ENCODE data around the gene TMPRSS12.
"Not testable (repeated sequence)": the region's sequence is repeated elsewhere in the genome, so short reads cannot be mapped to it uniquely, and the experiment has no call there.

The TMPRSS12 gene

GRCh38 chr12:50842637-50843493 lies at the start of gene TMPRSS12:
TSS of gene TMPRSS12 (plus strand) at chr12:50842926. CDS start at chr12:50842965, 39 bp downstream.
- DNase-seq: no peak

- no peak for DNase-seq
These were observed 42.8 kb upstream of the TMPRSS12 start for GRCh38 chr12:50799908-50800307.

- DNase-seq: no peak
These were observed 39.4 kb upstream of the TMPRSS12 start for GRCh38 chr12:50803230-50803875.

GRCh38 chr12:50806176-50806575 lies 36.5 kb upstream of the TMPRSS12 start:
- DNase-seq: no peak

GRCh38 chr12:50809131-50809530 lies 33.6 kb upstream of the TMPRSS12 start:
- not testable (repeated sequence) for DNase-seq

- not testable (repeated sequence) for DNase-seq
These were observed 27.8 kb upstream of the TMPRSS12 start for GRCh38 chr12:50814921-50815320.

GRCh38 chr12:50820177-50820576 lies 22.5 kb upstream of the TMPRSS12 start:
- no peak for DNase-seq

- DNase-seq: no peak
These were observed 20.6 kb upstream of the TMPRSS12 start for GRCh38 chr12:50822082-50822481.

GRCh38 chr12:50823724-50824123 lies 19.0 kb upstream of the TMPRSS12 start:
- DNase-seq: not testable (repeated sequence)

GRCh38 chr12:50824914-50825313 lies 17.8 kb upstream of the TMPRSS12 start:
- no peak for DNase-seq

GRCh38 chr12:50825372-50825838 lies 17.3 kb upstream of the TMPRSS12 start:
- DNase-seq: peak; percentile 2

- DNase-seq: no peak
These were observed 14.6 kb upstream of the TMPRSS12 start for GRCh38 chr12:50828121-50828520.

- no peak for DNase-seq
These were observed 13.8 kb upstream of the TMPRSS12 start for GRCh38 chr12:50828886-50829285.

- DNase-seq: not testable (repeated sequence)
These were observed 8.9 kb upstream of the TMPRSS12 start for GRCh38 chr12:50833801-50834200.

- no peak for DNase-seq
These were observed 3.7 kb upstream of the TMPRSS12 start for GRCh38 chr12:50839042-50839441.

- no peak for DNase-seq
These were observed 1.8 kb upstream of the TMPRSS12 start for GRCh38 chr12:50840809-50841487.

- no peak for DNase-seq
These were observed 802 bp upstream of the TMPRSS12 start for GRCh38 chr12:50841716-50842531.

- no peak for DNase-seq
These were observed 2.4 kb downstream of the TMPRSS12 start for GRCh38 chr12:50845021-50845647.

GRCh38 chr12:50848963-50849362 lies 6.2 kb downstream of the TMPRSS12 start:
- DNase-seq: no peak

GRCh38 chr12:50855218-50855617 lies 12.5 kb downstream of the TMPRSS12 start:
- not testable (repeated sequence) for DNase-seq

- not testable (repeated sequence) for DNase-seq
These were observed 13.0 kb downstream of the TMPRSS12 start for GRCh38 chr12:50855679-50856078.
